ENCODE data around the gene SERAC1. TPM values are rescaled to one million over a fixed set of nuclear protein-coding genes. Genes with fewer than 3 reads are reported as not detected.

The SERAC1 gene
- total RNA-seq, 2 donors from 2014 or later = 6.2 to 9.4 TPM

- Histone ChIP-seq H3K36me3 (peaks cover 5% of the 10 kb centered on the region), H3K27me3 (no peaks in the 10 kb centered on the region), H3K4me3 (no peak overlapping the region), H3K9me3 (no peaks in the 10 kb centered on the region), H3K27ac (no peak overlapping the region), H3K9ac (ENCODE audit: low read depth in 2 of 2, low read length in 2 of 2) (no peak overlapping the region), H3K4me1 (no peaks in the 10 kb centered on the region)
- no peak for TF ChIP-seq CTCF (IDR thresholded peaks at IDR 0.05)
- DNase-seq = no peak
- intact Hi-C loops (cut with DNase I) = no loop called here
These were observed 82.0 kb downstream of the SERAC1 start for GRCh38 chr6:158086054-158086503.

- H3K9ac ChIP-seq (ENCODE audit: low read depth in 2 of 2, low read length in 2 of 2) = no peak overlapping the region
- H3K36me3 ChIP-seq = peaks cover 5% of the 10 kb centered on the region
- no peak for DNase-seq
- H3K27me3 ChIP-seq = no peaks in the 10 kb centered on the region
- no peak overlapping the region for H3K4me3 ChIP-seq
- intact Hi-C loops (cut with DNase I) = no loop called here
- H3K27ac ChIP-seq = no peak overlapping the region
- TF ChIP-seq CTCF (IDR thresholded peaks at IDR 0.05) = no peak
- no peaks in the 10 kb centered on the region for H3K4me1 ChIP-seq
- H3K9me3 ChIP-seq = no peaks in the 10 kb centered on the region
These were observed 82.6 kb downstream of the SERAC1 start for GRCh38 chr6:158085261-158086053.

- H3K36me3 ChIP-seq = peaks cover 5% of the 10 kb centered on the region
- H3K9ac ChIP-seq (ENCODE audit: low read depth in 2 of 2, low read length in 2 of 2) = no peak overlapping the region
- no peaks in the 10 kb centered on the region for H3K9me3 ChIP-seq
- H3K4me1 ChIP-seq = no peaks in the 10 kb centered on the region
- TF ChIP-seq CTCF (IDR thresholded peaks at IDR 0.05) = no peak
- no peak overlapping the region for H3K4me3 ChIP-seq
- H3K27ac ChIP-seq = no peak overlapping the region
- no peaks in the 10 kb centered on the region for H3K27me3 ChIP-seq
- no peak for DNase-seq
- intact Hi-C loops (cut with DNase I) = no loop called here
These were observed 84.4 kb downstream of the SERAC1 start for GRCh38 chr6:158083455-158084325.

- Histone ChIP-seq H3K9me3 (no peaks in the 10 kb centered on the region), H3K27me3 (no peaks in the 10 kb centered on the region), H3K9ac (ENCODE audit: low read depth in 2 of 2, low read length in 2 of 2) (no peak overlapping the region), H3K27ac (no peak overlapping the region), H3K4me3 (no peak overlapping the region), H3K36me3 (no peaks in the 10 kb centered on the region), H3K4me1 (no peaks in the 10 kb centered on the region)
- TF ChIP-seq CTCF (IDR thresholded peaks at IDR 0.05) = no peak
- intact Hi-C loops (cut with DNase I) = no loop called here
- no peak for DNase-seq
These were observed 86.5 kb downstream of the SERAC1 start for GRCh38 chr6:158081657-158081935.

GRCh38 chr6:158080849-158081656 lies 87.0 kb downstream of the SERAC1 start:
- Histone ChIP-seq H3K4me1 (no peaks in the 10 kb centered on the region), H3K4me3 (no peak overlapping the region), H3K9ac (ENCODE audit: low read depth in 2 of 2, low read length in 2 of 2) (no peak overlapping the region), H3K9me3 (no peaks in the 10 kb centered on the region), H3K27me3 (no peaks in the 10 kb centered on the region), H3K27ac (no peak overlapping the region), H3K36me3 (no peaks in the 10 kb centered on the region)
- TF ChIP-seq CTCF (IDR thresholded peaks at IDR 0.05) = no peak
- no peak for DNase-seq
- intact Hi-C loops (cut with DNase I) = no loop called here

Measured in colonic mucosa (tissue), 4 donors.